Right lobe of liver (tissue), 6 donors: Measurements from ENCODE around the gene RAP1GAP2. TPM values are rescaled to one million over a fixed set of nuclear protein-coding genes. Genes with fewer than 3 reads are reported as not detected.

Experiments
- ATAC-seq, 4 donors: fragments of 200-7000 bp; cut with Tn5 transposase; one replicate each; pipeline ENCODE4 v1.9.1; 2020; ENCODE audit warnings: mild to moderate bottlenecking in 4 of 4, moderate library complexity in 4 of 4
- DNase-seq, 3 donors: peaks; one replicate each; pipeline ENCODE4 v3.0.0-alpha.2; 2020
- H3K27ac ChIP-seq, 3 donors: fragments of 200-600 bp; one replicate each; pipeline ENCODE4 v1.8.0; 2022
- H3K27me3 ChIP-seq, 2 donors: fragments of 200-600 bp; one replicate each; pipeline ENCODE4 v1.8.0; 2022
- H3K36me3 ChIP-seq, 4 donors: fragments of 200-600 bp; sonication (generic) in 1 of 4; one replicate each; pipeline versions ENCODE4 v1.5.1 to v1.8.0; 2017 to 2022; ENCODE audit warnings: control low read depth in 1 of 4
- H3K4me1 ChIP-seq, 4 donors: fragments of 200-600 bp; sonication (generic) in 1 of 4; one replicate each; pipeline versions ENCODE4 v1.5.1 to v1.8.0; 2017 to 2022; ENCODE audit warnings: control low read depth in 1 of 4
- H3K4me3 ChIP-seq, 3 donors: fragments of 200-600 bp; one replicate each; pipeline ENCODE4 v1.8.0; 2022
- H3K9me3 ChIP-seq, 4 donors: fragments of 200-600 bp; sonication (generic) in 1 of 4; one replicate each; pipeline versions ENCODE4 v1.5.1 to v1.8.0; 2017 to 2022; ENCODE audit warnings: control low read depth in 1 of 4
- POLR2A ChIP-seq: fragments of 450-650 bp; IDR thresholded peaks from one replicate; pipeline ENCODE4 v1.6.1; 2017; ENCODE audit warnings: antibody characterized with exemption, mild to moderate bottlenecking
- WGBS: methylation state at CpG from one replicate; pipeline ENCODE4 v1.1.6; 2018; ENCODE audit warnings: low coverage, low lambda C conversion rate; ENCODE audit not compliant: insufficient coverage; ENCODE audit errors: missing lambda C conversion rate; 5-methylcytosine and 5-hydroxymethylcytosine counted together
- intact Hi-C, 2 donors: fragments of 100-400 bp; cut with DNase I; formaldehyde crosslinking; loops; one replicate each; pipeline versions ENCODE4 v1.11.2 to v1.14.1; 2022
- total RNA-seq, 6 experiments: library from RNA; depleted of rRNA in 2 of 6; stranded (reverse); fragments of >200 nt in 2 of 6; fragmentation: NEBNext Ultra II Directional in 3 of 6; extraction: Animal tissue kit (Norgen Biotek cat#: 25700) in 3 of 6; gene quantifications; one replicate each; pipeline versions ENCODE4 v1.1.0 to v1.2.4, GENCODE V29; 2016 to 2023
- TF ChIP-seq, protein P1 (sequence below), 4 donors: fragments of 200-600 bp in 3 of 4; fragments of 450-650 bp in 1 of 4; IDR thresholded peaks; one replicate each; pipeline versions ENCODE4 v1.5.1 to v1.8.0; 2016 to 2022; ENCODE audit warnings: antibody characterized with exemption in 4 of 4, mild to moderate bottlenecking in 2 of 4
- donor health status: DM: no; HTN: yes; CAD: no.
- donor health status: DM: no; HTN: no; CAD: no.
- donor health status: DM: no; HTN: no; CAD: no.
- donor health status: DM: no; HTN: yes; CAD: no.
- donor health status: DM: no; HTN: yes; CAD: no.

Gene RAP1GAP2
- total RNA-seq, 6 experiments from 2014 or later, result 1.0 to 3.8 (median 1.8) TPM

GRCh38 chr17:3033248-3033640, 237.0 kb downstream of the RAP1GAP2 start:
- ATAC-seq (no peak), DNase-seq (peak in 1 of 3 donors; percentile 45)
- Histone ChIP-seq H3K4me3 (no peak overlapping the region), H3K36me3 (no peaks in the 10 kb centered on the region), H3K4me1 (no peaks in the 10 kb centered on the region), H3K27ac (no peak overlapping the region), H3K9me3 (no peaks in the 10 kb centered on the region), H3K27me3 (no peaks in the 10 kb centered on the region)
- intact Hi-C loops, result no loop called here
- 47% methylated on average over 2 of the region's 15 CpGs for WGBS
- TF ChIP-seq POLR2A, result no peak
- TF ChIP-seq, protein P1, sequence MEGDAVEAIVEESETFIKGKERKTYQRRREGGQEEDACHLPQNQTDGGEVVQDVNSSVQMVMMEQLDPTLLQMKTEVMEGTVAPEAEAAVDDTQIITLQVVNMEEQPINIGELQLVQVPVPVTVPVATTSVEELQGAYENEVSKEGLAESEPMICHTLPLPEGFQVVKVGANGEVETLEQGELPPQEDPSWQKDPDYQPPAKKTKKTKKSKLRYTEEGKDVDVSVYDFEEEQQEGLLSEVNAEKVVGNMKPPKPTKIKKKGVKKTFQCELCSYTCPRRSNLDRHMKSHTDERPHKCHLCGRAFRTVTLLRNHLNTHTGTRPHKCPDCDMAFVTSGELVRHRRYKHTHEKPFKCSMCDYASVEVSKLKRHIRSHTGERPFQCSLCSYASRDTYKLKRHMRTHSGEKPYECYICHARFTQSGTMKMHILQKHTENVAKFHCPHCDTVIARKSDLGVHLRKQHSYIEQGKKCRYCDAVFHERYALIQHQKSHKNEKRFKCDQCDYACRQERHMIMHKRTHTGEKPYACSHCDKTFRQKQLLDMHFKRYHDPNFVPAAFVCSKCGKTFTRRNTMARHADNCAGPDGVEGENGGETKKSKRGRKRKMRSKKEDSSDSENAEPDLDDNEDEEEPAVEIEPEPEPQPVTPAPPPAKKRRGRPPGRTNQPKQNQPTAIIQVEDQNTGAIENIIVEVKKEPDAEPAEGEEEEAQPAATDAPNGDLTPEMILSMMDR (IDR thresholded peaks at IDR 0.05), result no peak

GRCh38 chr17:3033741-3034577, 237.7 kb downstream of the RAP1GAP2 start:
- Histone ChIP-seq H3K4me1 (no peaks in the 10 kb centered on the region), H3K27ac (no peak overlapping the region), H3K27me3 (no peaks in the 10 kb centered on the region), H3K9me3 (no peaks in the 10 kb centered on the region), H3K36me3 (no peaks in the 10 kb centered on the region), H3K4me3 (no peak overlapping the region)
- intact Hi-C loops, result no loop called here
- WGBS, result 61% methylated on average over 11 of the region's 26 CpGs
- DNase-seq, result peak in 1 of 3 donors; percentile 42
- TF ChIP-seq, protein P1 (IDR thresholded peaks at IDR 0.05), result no peak
- no peak for TF ChIP-seq POLR2A
- ATAC-seq, result no peak

- DNase-seq (peak in 1 of 3 donors; percentile 36), ATAC-seq (no peak)
- no peaks in the 10 kb centered on the region for H3K27me3 ChIP-seq
- H3K27ac ChIP-seq, result no peak overlapping the region
- no peak overlapping the region for H3K4me3 ChIP-seq
- H3K4me1 ChIP-seq, result no peaks in the 10 kb centered on the region
- 76% methylated on average over 3 of the region's 9 CpGs for WGBS
- H3K9me3 ChIP-seq, result no peaks in the 10 kb centered on the region
- H3K36me3 ChIP-seq, result no peaks in the 10 kb centered on the region
- TF ChIP-seq, protein P1 (IDR thresholded peaks at IDR 0.05), result no peak
- TF ChIP-seq POLR2A, result no peak
- intact Hi-C loops, result no loop called here
Measured at GRCh38 chr17:3034578-3034920, 238.3 kb downstream of the RAP1GAP2 start.

- TF ChIP-seq POLR2A, result no peak
- TF ChIP-seq, protein P1 (IDR thresholded peaks at IDR 0.05), result no peak
- WGBS, result 52% methylated on average over 3 of the region's 13 CpGs
Measured at GRCh38 chr17:3035256-3035967, 239.2 kb downstream of the RAP1GAP2 start.

More at GRCh38 chr17:3035256-3035967, 239.2 kb downstream of the RAP1GAP2 start:
- Histone ChIP-seq H3K9me3 (no peaks in the 10 kb centered on the region), H3K27ac (no peak overlapping the region), H3K27me3 (no peaks in the 10 kb centered on the region), H3K4me1 (no peaks in the 10 kb centered on the region), H3K4me3 (no peak overlapping the region), H3K36me3 (no peaks in the 10 kb centered on the region)
- DNase-seq, result peak in 1 of 3 donors; percentile 44
- ATAC-seq, result peak in 1 of 4 donors; percentile 7
- intact Hi-C loops, result no loop called here
